Activated T-helper 1 cell treated with anti-CD3 and anti-CD28 coated beads, Interleukin-12 subunit alpha, Interleukin-12 subunit beta, Interleukin-2, Interleukin-4 antibody, amounts not matched to agents 30 ng/mL and 10 ng/mL and 1 ng/mL, durations not matched to agents 14 hours and 24 hours and 36 hours (primary cell): ENCODE data around the gene ESRRA. TPM values are rescaled to one million over a fixed set of nuclear protein-coding genes. Genes with fewer than 3 reads are reported as not detected.

Experiments used
- DNase-seq: peaks from one replicate; pipeline ENCODE4 v3.0.0; 2021; ENCODE audit warnings: low spot score
- H3K27ac Mint-ChIP-seq: one replicate; pipeline ENCODE4 v1.8.0; 2021; ENCODE audit warnings: mild to moderate bottlenecking, mixed read lengths
- H3K27me3 Mint-ChIP-seq: one replicate; pipeline ENCODE4 v1.8.0; 2022; ENCODE audit warnings: mild to moderate bottlenecking, moderate library complexity, mixed read lengths; ENCODE audit not compliant: insufficient read depth
- H3K36me3 Mint-ChIP-seq: one replicate; pipeline ENCODE4 v1.8.0; 2021; ENCODE audit warnings: low read depth, mixed read lengths
- H3K4me1 Mint-ChIP-seq: one replicate; pipeline ENCODE4 v1.8.0; 2021; ENCODE audit warnings: low read depth, mixed read lengths
- H3K4me3 Mint-ChIP-seq: one replicate; pipeline ENCODE4 v1.8.0; 2021; ENCODE audit warnings: mild to moderate bottlenecking, moderate library complexity, mixed read lengths
- H3K9me3 Mint-ChIP-seq: one replicate; pipeline ENCODE4 v1.8.0; 2021; ENCODE audit warnings: mixed read lengths
- intact Hi-C: fragments of 100-400 bp; cut with micrococcal nuclease; formaldehyde crosslinking; loops from one replicate; pipeline ENCODE4 v1.15.1; 2024
- total RNA-seq: library from RNA; stranded (reverse); gene quantifications from 2 replicates; pipeline ENCODE4 v1.2.3, GENCODE V29; 2022

ESRRA gene
- total RNA-seq, 1 donor from 2014 or later: 64.4 TPM

- DNase-seq: no peak
- Mint-ChIP-seq H3K27ac (no peak overlapping the region), H3K9me3 (no peaks in the 10 kb centered on the region), H3K4me3 (no peak overlapping the region), H3K4me1 (no peaks in the 10 kb centered on the region), H3K27me3 (no peaks in the 10 kb centered on the region), H3K36me3 (peaks cover 16% of the 10 kb centered on the region)
- intact Hi-C loops: no loop called here
Observed at GRCh38 chr11:64349025-64349387, 43.7 kb downstream of the ESRRA start.

GRCh38 chr11:64349404-64349803 lies 44.1 kb downstream of the ESRRA start:
- no peak overlapping the region for H3K4me3 Mint-ChIP-seq
- no peaks in the 10 kb centered on the region for H3K27me3 Mint-ChIP-seq
- intact Hi-C loops: no loop called here
- H3K36me3 Mint-ChIP-seq: peaks cover 16% of the 10 kb centered on the region
- no peak for DNase-seq
- H3K27ac Mint-ChIP-seq: no peak overlapping the region
- H3K9me3 Mint-ChIP-seq: no peaks in the 10 kb centered on the region
- H3K4me1 Mint-ChIP-seq: no peaks in the 10 kb centered on the region

- intact Hi-C loops: no loop called here
- H3K9me3 Mint-ChIP-seq: no peaks in the 10 kb centered on the region
- H3K4me1 Mint-ChIP-seq: no peaks in the 10 kb centered on the region
- no peak overlapping the region for H3K27ac Mint-ChIP-seq
- DNase-seq: no peak
- H3K36me3 Mint-ChIP-seq: peaks cover 11% of the 10 kb centered on the region
- no peak overlapping the region for H3K4me3 Mint-ChIP-seq
- H3K27me3 Mint-ChIP-seq: no peaks in the 10 kb centered on the region
Observed at GRCh38 chr11:64351136-64351631, 45.9 kb downstream of the ESRRA start.

DNA sequence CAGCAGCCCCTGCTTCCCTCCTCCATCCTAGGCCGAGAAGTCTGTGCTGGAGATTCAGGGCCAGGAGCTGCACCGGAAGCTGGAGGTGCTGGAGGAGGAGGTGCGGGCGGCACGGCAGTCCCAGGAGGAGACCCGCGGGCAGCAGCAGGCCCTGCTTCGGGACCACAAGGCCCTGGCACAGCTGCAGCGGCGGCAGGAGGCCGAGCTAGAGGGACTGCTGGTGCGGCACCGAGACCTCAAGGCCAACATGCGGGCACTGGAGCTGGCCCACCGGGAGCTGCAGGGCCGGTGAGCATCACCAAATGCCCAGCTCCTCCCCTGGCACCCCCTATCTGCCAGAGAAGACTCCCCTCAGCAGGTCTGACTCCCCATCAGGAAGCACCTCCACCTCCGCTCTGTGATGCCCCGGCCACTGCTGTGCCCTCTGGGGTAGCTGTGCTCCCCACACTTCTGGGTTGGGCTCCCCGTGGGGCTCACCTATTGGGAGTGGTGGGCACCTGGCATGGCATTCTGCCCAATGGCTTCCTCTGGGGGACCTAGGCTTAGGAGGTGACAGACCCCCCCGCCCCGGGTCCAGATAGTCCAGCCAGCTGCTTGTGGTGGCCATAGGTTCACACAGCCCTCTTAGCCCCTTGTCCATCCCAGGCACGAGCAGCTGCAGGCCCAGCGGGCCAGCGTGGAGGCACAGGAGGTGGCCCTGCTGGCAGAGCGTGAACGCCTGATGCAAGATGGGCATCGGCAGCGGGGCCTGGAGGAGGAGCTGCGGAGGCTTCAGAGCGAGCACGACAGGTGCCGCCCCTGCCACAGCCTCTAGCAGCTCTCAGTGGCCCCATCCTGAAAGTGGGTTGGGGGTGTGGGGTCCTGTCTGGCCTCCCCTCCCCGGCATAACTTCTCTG lies 47.0 kb downstream of the ESRRA start:
- DNase-seq: no peak
- no peaks in the 10 kb centered on the region for H3K9me3 Mint-ChIP-seq
- H3K4me3 Mint-ChIP-seq: no peak overlapping the region
- peaks cover 5% of the 10 kb centered on the region for H3K4me1 Mint-ChIP-seq
- intact Hi-C loops: no loop called here
- no peak overlapping the region for H3K27ac Mint-ChIP-seq
- H3K27me3 Mint-ChIP-seq: no peaks in the 10 kb centered on the region
- H3K36me3 Mint-ChIP-seq: peaks cover 9% of the 10 kb centered on the region

DNA sequence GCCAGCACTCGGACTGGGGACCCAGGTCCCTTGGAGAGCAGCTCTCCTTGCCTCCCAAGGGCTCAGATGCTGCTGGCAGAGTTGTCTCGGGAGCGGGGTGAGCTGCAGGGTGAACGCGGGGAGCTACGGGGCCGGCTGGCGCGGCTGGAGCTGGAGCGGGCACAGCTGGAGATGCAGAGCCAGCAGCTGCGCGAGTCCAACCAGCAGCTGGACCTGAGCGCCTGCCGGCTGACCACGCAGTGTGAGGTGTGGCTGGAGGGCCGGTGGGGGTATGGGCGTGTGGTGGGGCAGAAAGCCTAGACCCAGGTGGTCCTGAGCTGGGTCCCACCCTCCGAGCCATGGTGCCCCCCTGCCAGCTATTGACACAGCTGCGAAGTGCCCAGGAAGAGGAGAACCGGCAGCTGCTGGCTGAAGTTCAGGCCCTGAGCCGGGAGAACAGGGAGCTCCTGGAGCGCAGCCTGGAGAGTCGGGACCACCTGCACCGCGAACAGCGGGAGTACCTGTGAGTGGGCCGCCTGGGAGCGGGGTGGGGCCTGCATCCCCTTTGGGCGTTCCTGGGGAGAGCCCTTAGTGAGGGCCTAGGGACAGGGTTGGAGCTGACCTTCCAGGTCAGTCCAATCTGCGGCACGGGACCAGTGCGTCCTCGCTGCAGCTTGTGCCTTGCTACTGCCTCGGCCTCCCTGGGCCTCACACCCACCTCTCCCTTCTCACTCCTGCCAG lies 47.8 kb downstream of the ESRRA start:
- no peak for DNase-seq
- Mint-ChIP-seq H3K27me3 (no peaks in the 10 kb centered on the region), H3K4me1 (peaks cover 13% of the 10 kb centered on the region), H3K27ac (no peak overlapping the region), H3K9me3 (no peaks in the 10 kb centered on the region), H3K4me3 (no peak overlapping the region), H3K36me3 (peaks cover 8% of the 10 kb centered on the region)
- intact Hi-C loops: no loop called here

GRCh38 chr11:64353715-64354506 lies 48.6 kb downstream of the ESRRA start:
- no peak overlapping the region for H3K4me3 Mint-ChIP-seq
- H3K4me1 Mint-ChIP-seq: peaks cover 13% of the 10 kb centered on the region
- intact Hi-C loops: no loop called here
- no peak for DNase-seq
- no peak overlapping the region for H3K27ac Mint-ChIP-seq
- peaks cover 8% of the 10 kb centered on the region for H3K36me3 Mint-ChIP-seq
- H3K9me3 Mint-ChIP-seq: no peaks in the 10 kb centered on the region
- no peaks in the 10 kb centered on the region for H3K27me3 Mint-ChIP-seq

DNA sequence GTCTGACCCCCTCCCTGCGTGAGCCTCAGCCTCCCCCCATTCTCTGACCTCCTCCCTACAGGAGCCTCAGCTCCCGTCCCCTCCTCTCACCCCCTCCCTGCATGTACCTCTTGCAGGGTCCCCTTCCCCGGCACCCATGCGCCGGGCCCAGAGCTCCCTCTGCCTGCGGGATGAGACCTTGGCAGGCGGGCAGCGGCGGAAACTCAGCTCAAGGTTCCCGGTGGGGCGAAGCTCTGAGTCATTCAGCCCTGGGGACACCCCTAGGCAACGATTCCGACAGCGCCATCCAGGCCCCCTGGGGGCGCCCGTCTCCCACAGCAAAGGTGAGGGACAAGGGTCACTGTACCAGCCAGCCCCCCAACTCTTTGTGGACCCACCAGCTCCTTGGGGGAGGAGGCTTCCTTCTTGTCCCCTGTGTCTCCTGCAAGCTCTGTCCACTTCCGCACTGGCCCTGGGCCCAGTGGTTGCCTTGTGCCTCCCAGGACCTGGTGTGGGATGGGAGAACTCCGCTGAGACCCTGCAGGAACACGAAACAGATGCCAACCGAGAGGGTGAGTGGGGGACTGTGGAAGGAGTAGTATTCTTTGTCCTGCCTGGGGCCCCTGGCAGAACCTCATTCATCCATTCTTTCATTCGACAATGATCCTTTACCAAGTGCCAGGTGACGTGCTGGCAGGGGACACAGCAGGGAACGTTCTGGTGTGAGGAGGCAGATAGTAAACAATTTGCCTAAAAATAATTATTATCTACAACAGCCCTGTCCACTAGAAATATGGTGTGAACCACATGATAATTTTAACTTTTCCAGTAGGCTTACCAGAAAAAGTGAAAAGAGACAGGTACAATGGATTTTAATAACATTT lies 50.0 kb downstream of the ESRRA start:
- H3K9me3 Mint-ChIP-seq: no peaks in the 10 kb centered on the region
- DNase-seq: no peak
- peaks cover 13% of the 10 kb centered on the region for H3K36me3 Mint-ChIP-seq
- no peak overlapping the region for H3K27ac Mint-ChIP-seq
- intact Hi-C loops: loop anchor here (5.0 kb wide), 1 partner anchor 103 kb away; the partner anchor contains the start of gene PLCB3
- no peak overlapping the region for H3K4me3 Mint-ChIP-seq
- no peaks in the 10 kb centered on the region for H3K27me3 Mint-ChIP-seq
- H3K4me1 Mint-ChIP-seq: peaks cover 23% of the 10 kb centered on the region

DNA sequence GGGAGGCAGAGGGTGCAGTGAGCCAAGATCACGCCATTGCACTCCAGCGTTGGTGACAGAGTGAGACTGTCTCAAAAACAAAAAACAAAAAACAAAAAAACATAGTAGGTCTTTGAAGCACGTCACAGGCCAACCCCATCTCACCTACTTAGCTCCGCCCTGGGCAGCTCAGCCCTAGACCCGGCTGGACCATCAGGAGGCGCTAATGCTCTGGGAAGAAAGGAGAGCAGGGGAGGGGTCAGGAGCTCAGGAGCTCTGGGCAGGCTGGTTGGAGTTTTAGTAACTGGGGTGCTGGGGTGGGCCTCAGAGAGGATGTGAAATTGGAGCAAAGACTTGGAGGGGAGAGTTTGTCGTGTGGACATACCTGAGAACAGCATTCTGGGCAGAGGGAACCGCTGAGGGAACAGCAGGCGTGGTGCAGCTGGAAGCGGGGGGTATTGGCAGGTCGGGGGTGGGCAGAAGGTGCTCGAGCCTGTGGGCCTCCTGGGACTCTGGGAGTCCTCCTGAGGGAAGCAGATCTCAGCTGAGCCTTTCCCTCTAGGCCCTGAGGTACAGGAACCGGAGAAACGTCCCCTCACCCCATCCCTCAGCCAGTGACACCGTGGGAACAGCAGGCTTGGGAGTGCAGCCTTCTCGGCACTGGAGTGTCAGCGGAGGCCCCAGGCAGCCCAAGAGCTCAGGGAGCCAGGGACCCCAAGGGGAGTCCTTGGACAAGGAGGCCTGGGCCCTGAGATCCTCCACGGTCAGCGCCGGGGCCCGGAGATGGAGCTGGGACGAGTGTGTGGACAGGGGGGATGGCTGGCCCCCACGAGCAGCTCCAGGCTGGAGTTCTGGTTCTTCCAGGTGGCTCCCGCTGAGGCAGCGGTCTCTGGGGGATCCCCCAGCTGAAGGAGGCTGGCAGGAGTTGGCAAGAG lies 51.4 kb downstream of the ESRRA start:
- H3K4me1 Mint-ChIP-seq: peaks cover 30% of the 10 kb centered on the region
- peak overlapping the region; percentile 40 for H3K4me3 Mint-ChIP-seq
- H3K27ac Mint-ChIP-seq: no peak overlapping the region
- no peak for DNase-seq
- peaks cover 22% of the 10 kb centered on the region for H3K36me3 Mint-ChIP-seq
- no peaks in the 10 kb centered on the region for H3K27me3 Mint-ChIP-seq
- intact Hi-C loops: loop anchor here (5.0 kb wide), 1 partner anchor 104 kb away; the partner anchor contains the start of gene PLCB3
- no peaks in the 10 kb centered on the region for H3K9me3 Mint-ChIP-seq

GRCh38 chr11:64357446-64357845 lies 52.1 kb downstream of the ESRRA start:
- no peak for DNase-seq
- peaks cover 27% of the 10 kb centered on the region for H3K36me3 Mint-ChIP-seq
- peaks cover 30% of the 10 kb centered on the region for H3K4me1 Mint-ChIP-seq
- no peaks in the 10 kb centered on the region for H3K27me3 Mint-ChIP-seq
- intact Hi-C loops: loop anchor here (5.0 kb wide), 1 partner anchor 105 kb away; the partner anchor contains the start of gene PLCB3
- no peaks in the 10 kb centered on the region for H3K9me3 Mint-ChIP-seq
- no peak overlapping the region for H3K4me3 Mint-ChIP-seq
- H3K27ac Mint-ChIP-seq: no peak overlapping the region

DNA sequence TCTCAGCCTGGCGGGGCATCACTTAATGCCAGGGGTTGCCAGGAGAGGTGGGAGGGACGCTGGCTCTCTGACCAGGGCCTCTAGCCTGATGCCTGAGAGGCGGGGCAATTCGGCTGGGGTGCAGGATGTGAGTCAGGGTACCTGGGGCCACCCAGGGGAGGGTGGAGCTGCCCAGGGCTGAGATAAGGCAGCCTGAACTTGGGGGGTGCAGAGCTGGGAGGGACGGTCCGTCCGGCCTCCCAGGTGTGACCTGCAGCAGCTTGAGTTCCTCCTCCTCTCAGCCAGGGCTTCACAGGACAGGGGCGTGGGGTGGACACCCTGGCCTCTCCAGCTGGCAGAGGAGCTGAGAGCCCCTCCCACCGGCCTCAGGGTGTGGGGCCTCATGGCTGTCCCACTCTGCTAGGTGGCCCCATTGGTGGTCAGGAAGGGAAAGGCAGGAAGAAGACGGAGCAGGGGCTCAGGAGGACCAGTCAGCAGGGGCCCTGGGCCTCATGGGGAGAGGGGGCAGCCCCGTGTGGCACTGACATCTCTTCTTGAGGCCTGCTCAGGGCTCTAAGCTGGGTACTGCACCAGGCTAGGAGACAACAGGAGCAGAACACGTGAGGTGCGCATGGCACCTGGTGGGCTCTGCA lies 52.7 kb downstream of the ESRRA start:
- peak overlapping the region; percentile 74 for H3K4me3 Mint-ChIP-seq
- intact Hi-C loops: loop anchor here (5.0 kb wide), 1 partner anchor 106 kb away; the partner anchor contains the start of gene PLCB3
- no peaks in the 10 kb centered on the region for H3K9me3 Mint-ChIP-seq
- H3K27ac Mint-ChIP-seq: no peak overlapping the region
- peak; percentile 19 for DNase-seq
- peaks cover 28% of the 10 kb centered on the region for H3K36me3 Mint-ChIP-seq
- H3K27me3 Mint-ChIP-seq: no peaks in the 10 kb centered on the region
- peaks cover 30% of the 10 kb centered on the region for H3K4me1 Mint-ChIP-seq

- Mint-ChIP-seq H3K27me3 (no peaks in the 10 kb centered on the region), H3K27ac (no peak overlapping the region), H3K9me3 (no peaks in the 10 kb centered on the region), H3K4me3 (peak overlapping the region; percentile 74), H3K4me1 (peaks cover 30% of the 10 kb centered on the region), H3K36me3 (peaks cover 30% of the 10 kb centered on the region)
- DNase-seq: no peak
- intact Hi-C loops: loop anchor here (5.0 kb wide), 1 partner anchor 106 kb away; the partner anchor contains the start of gene PLCB3
Observed at GRCh38 chr11:64358536-64358906, 53.2 kb downstream of the ESRRA start.
